ENCODE results near the gene JAM2.
"Not testable (repeated sequence)": the region's sequence is repeated elsewhere in the genome, so short reads cannot be mapped to it uniquely, and the experiment has no call there.

The JAM2 gene

GRCh38 chr21:25687787-25688186, 48.7 kb downstream of the JAM2 start:
- Histone ChIP-seq H3K36me3 (ENCODE audit: control insufficient read depth, insufficient read depth, low read length) (no peaks in the 10 kb centered on the region), H3K27ac (ENCODE audit: low read depth, low read length, severe bottlenecking) (no peak overlapping the region), H3K4me3 (ENCODE audit: extremely low read depth, insufficient read depth, low read length, poor library complexity, severe bottlenecking) (no peak overlapping the region), H3K9me3 (ENCODE audit: control insufficient read depth, low read length) (no peaks in the 10 kb centered on the region), H3K4me1 (ENCODE audit: control insufficient read depth, insufficient read depth, low read length, poor library complexity, severe bottlenecking) (no peaks in the 10 kb centered on the region)
- WGBS, 2 experiments (ENCODE audit: insufficient coverage in 2 of 2): 96 to 100% methylated on average over 1 to 4 of the region's 4 CpGs

GRCh38 chr21:25688275-25689155, 49.5 kb downstream of the JAM2 start:
- no peak overlapping the region for H3K27ac ChIP-seq (ENCODE audit: low read depth, low read length, severe bottlenecking)
- no peaks in the 10 kb centered on the region for H3K36me3 ChIP-seq (ENCODE audit: control insufficient read depth, insufficient read depth, low read length)
- no CpG with 5 or more reads among the region's 9 CpGs for WGBS, 2 experiments (ENCODE audit: insufficient coverage in 2 of 2)
- no peaks in the 10 kb centered on the region for H3K4me1 ChIP-seq (ENCODE audit: control insufficient read depth, insufficient read depth, low read length, poor library complexity, severe bottlenecking)
- H3K9me3 ChIP-seq (ENCODE audit: control insufficient read depth, low read length): no peaks in the 10 kb centered on the region
- no peak overlapping the region for H3K4me3 ChIP-seq (ENCODE audit: extremely low read depth, insufficient read depth, low read length, poor library complexity, severe bottlenecking)

- H3K27ac ChIP-seq (ENCODE audit: low read depth, low read length, severe bottlenecking): no peak overlapping the region
- no peaks in the 10 kb centered on the region for H3K9me3 ChIP-seq (ENCODE audit: control insufficient read depth, low read length)
- no peaks in the 10 kb centered on the region for H3K4me1 ChIP-seq (ENCODE audit: control insufficient read depth, insufficient read depth, low read length, poor library complexity, severe bottlenecking)
- no peak overlapping the region for H3K4me3 ChIP-seq (ENCODE audit: extremely low read depth, insufficient read depth, low read length, poor library complexity, severe bottlenecking)
- no peaks in the 10 kb centered on the region for H3K36me3 ChIP-seq (ENCODE audit: control insufficient read depth, insufficient read depth, low read length)
- 75 to 100% methylated on average over 1 of the region's 1 CpG for WGBS, 2 experiments (ENCODE audit: insufficient coverage in 2 of 2)
Observed at GRCh38 chr21:25689226-25689625, 50.2 kb downstream of the JAM2 start.

- 63 to 78% methylated on average over 1 of the region's 3 CpGs for WGBS, 2 experiments (ENCODE audit: insufficient coverage in 2 of 2)
- no peak overlapping the region for H3K27ac ChIP-seq (ENCODE audit: low read depth, low read length, severe bottlenecking)
- no peaks in the 10 kb centered on the region for H3K4me1 ChIP-seq (ENCODE audit: control insufficient read depth, insufficient read depth, low read length, poor library complexity, severe bottlenecking)
- no peaks in the 10 kb centered on the region for H3K9me3 ChIP-seq (ENCODE audit: control insufficient read depth, low read length)
- no peak overlapping the region for H3K4me3 ChIP-seq (ENCODE audit: extremely low read depth, insufficient read depth, low read length, poor library complexity, severe bottlenecking)
- H3K36me3 ChIP-seq (ENCODE audit: control insufficient read depth, insufficient read depth, low read length): no peaks in the 10 kb centered on the region
Observed at GRCh38 chr21:25691976-25692375, 52.9 kb downstream of the JAM2 start.

GRCh38 chr21:25695461-25695860, 56.4 kb downstream of the JAM2 start:
- H3K36me3 ChIP-seq (ENCODE audit: control insufficient read depth, insufficient read depth, low read length); H3K27ac ChIP-seq (ENCODE audit: low read depth, low read length, severe bottlenecking); H3K9me3 ChIP-seq (ENCODE audit: control insufficient read depth, low read length); H3K4me1 ChIP-seq (ENCODE audit: control insufficient read depth, insufficient read depth, low read length, poor library complexity, severe bottlenecking); H3K4me3 ChIP-seq (ENCODE audit: extremely low read depth, insufficient read depth, low read length, poor library complexity, severe bottlenecking): not testable (repeated sequence)
- 96% methylated on average over 10 to 14 of the region's 36 CpGs for WGBS, 2 experiments (ENCODE audit: insufficient coverage in 2 of 2)

- WGBS, 2 experiments (ENCODE audit: insufficient coverage in 2 of 2): 86 to 100% methylated on average over 1 of the region's 1 CpG
- no peaks in the 10 kb centered on the region for H3K36me3 ChIP-seq (ENCODE audit: control insufficient read depth, insufficient read depth, low read length)
- H3K27ac ChIP-seq (ENCODE audit: low read depth, low read length, severe bottlenecking): peak overlapping the region; percentile 3
Observed at GRCh38 chr21:25700741-25701140, 61.7 kb downstream of the JAM2 start.

GRCh38 chr21:25701529-25701928, 62.5 kb downstream of the JAM2 start:
- H3K9me3 ChIP-seq (ENCODE audit: control insufficient read depth, low read length): no peaks in the 10 kb centered on the region
- no peaks in the 10 kb centered on the region for H3K4me1 ChIP-seq (ENCODE audit: control insufficient read depth, insufficient read depth, low read length, poor library complexity, severe bottlenecking)
- no peak overlapping the region for H3K27ac ChIP-seq (ENCODE audit: low read depth, low read length, severe bottlenecking)
- no peaks in the 10 kb centered on the region for H3K36me3 ChIP-seq (ENCODE audit: control insufficient read depth, insufficient read depth, low read length)
- H3K4me3 ChIP-seq (ENCODE audit: extremely low read depth, insufficient read depth, low read length, poor library complexity, severe bottlenecking): no peak overlapping the region
- no CpG with 5 or more reads among the region's 4 CpGs for WGBS, 2 experiments (ENCODE audit: insufficient coverage in 2 of 2)

More at GRCh38 chr21:25700741-25701140, 61.7 kb downstream of the JAM2 start:
- Histone ChIP-seq H3K4me3 (ENCODE audit: extremely low read depth, insufficient read depth, low read length, poor library complexity, severe bottlenecking) (no peak overlapping the region), H3K4me1 (ENCODE audit: control insufficient read depth, insufficient read depth, low read length, poor library complexity, severe bottlenecking) (no peaks in the 10 kb centered on the region), H3K9me3 (ENCODE audit: control insufficient read depth, low read length) (no peaks in the 10 kb centered on the region)

GRCh38 chr21:25708467-25709065, 69.5 kb downstream of the JAM2 start:
- 76 to 85% methylated on average over 3 to 4 of the region's 7 CpGs for WGBS, 2 experiments (ENCODE audit: insufficient coverage in 2 of 2)
- no peaks in the 10 kb centered on the region for H3K4me1 ChIP-seq (ENCODE audit: control insufficient read depth, insufficient read depth, low read length, poor library complexity, severe bottlenecking)
- no peak overlapping the region for H3K4me3 ChIP-seq (ENCODE audit: extremely low read depth, insufficient read depth, low read length, poor library complexity, severe bottlenecking)
- H3K36me3 ChIP-seq (ENCODE audit: control insufficient read depth, insufficient read depth, low read length): no peaks in the 10 kb centered on the region
- H3K27ac ChIP-seq (ENCODE audit: low read depth, low read length, severe bottlenecking): no peak overlapping the region
- H3K9me3 ChIP-seq (ENCODE audit: control insufficient read depth, low read length): no peaks in the 10 kb centered on the region

- 90 to 92% methylated on average over 2 to 4 of the region's 5 CpGs for WGBS, 2 experiments (ENCODE audit: insufficient coverage in 2 of 2)
- Histone ChIP-seq H3K9me3 (ENCODE audit: control insufficient read depth, low read length) (no peaks in the 10 kb centered on the region), H3K4me1 (ENCODE audit: control insufficient read depth, insufficient read depth, low read length, poor library complexity, severe bottlenecking) (no peaks in the 10 kb centered on the region), H3K27ac (ENCODE audit: low read depth, low read length, severe bottlenecking) (no peak overlapping the region), H3K4me3 (ENCODE audit: extremely low read depth, insufficient read depth, low read length, poor library complexity, severe bottlenecking) (no peak overlapping the region), H3K36me3 (ENCODE audit: control insufficient read depth, insufficient read depth, low read length) (peaks cover under 1% of the 10 kb centered on the region)
Observed at GRCh38 chr21:25709684-25710265, 70.7 kb downstream of the JAM2 start.

GRCh38 chr21:25710550-25710949, 71.5 kb downstream of the JAM2 start:
- peaks cover 8% of the 10 kb centered on the region for H3K36me3 ChIP-seq (ENCODE audit: control insufficient read depth, insufficient read depth, low read length)
- 77 to 83% methylated on average over 4 to 5 of the region's 5 CpGs for WGBS, 2 experiments (ENCODE audit: insufficient coverage in 2 of 2)
- no peak overlapping the region for H3K27ac ChIP-seq (ENCODE audit: low read depth, low read length, severe bottlenecking)
- H3K4me1 ChIP-seq (ENCODE audit: control insufficient read depth, insufficient read depth, low read length, poor library complexity, severe bottlenecking): no peaks in the 10 kb centered on the region
- no peak overlapping the region for H3K4me3 ChIP-seq (ENCODE audit: extremely low read depth, insufficient read depth, low read length, poor library complexity, severe bottlenecking)
- no peaks in the 10 kb centered on the region for H3K9me3 ChIP-seq (ENCODE audit: control insufficient read depth, low read length)

GRCh38 chr21:25714066-25714465, 75.0 kb downstream of the JAM2 start:
- H3K36me3 ChIP-seq (ENCODE audit: control insufficient read depth, insufficient read depth, low read length): peaks cover 21% of the 10 kb centered on the region
- H3K4me1 ChIP-seq (ENCODE audit: control insufficient read depth, insufficient read depth, low read length, poor library complexity, severe bottlenecking); H3K27ac ChIP-seq (ENCODE audit: low read depth, low read length, severe bottlenecking); H3K4me3 ChIP-seq (ENCODE audit: extremely low read depth, insufficient read depth, low read length, poor library complexity, severe bottlenecking); H3K9me3 ChIP-seq (ENCODE audit: control insufficient read depth, low read length): not testable (repeated sequence)
- WGBS, 2 experiments (ENCODE audit: insufficient coverage in 2 of 2): no CpG with 5 or more reads among the region's 10 CpGs

Data from mesodermal cell (in vitro differentiated cells).